HCT116 (cell line): ENCODE data around the gene TMEM128. TPM values are rescaled to one million over a fixed set of nuclear protein-coding genes. Genes with fewer than 3 reads are reported as not detected.
A peak's percentile ranks its signal among the peaks of the same experiment; 100 is the strongest.

Experiments
- ATAC-seq: fragments of 200-7000 bp; cut with Tn5 transposase; 2 replicates; pipeline ENCODE4 v1.9.1; 2020; ENCODE audit warnings: mild to moderate bottlenecking, moderate library complexity
- BruUV-seq: library from RNA; stranded (reverse); fragments of 400-500 nt; replicated peaks from 2 replicates; lab custom pipeline; 2021; lab: Mats Ljungman, UMichigan
- CTCF ChIA-PET: fragments of 300-600 bp; sonication (Branson Sonifier 250); formaldehyde crosslinking; loops from one replicate; lab custom pipeline; 2021; ENCODE audit warnings: antibody characterized with exemption; lab: Charles Lee
- POLR2A ChIA-PET: fragments of 300-600, 350-600 bp; sonication (Branson Sonifier 250); formaldehyde crosslinking; loops from one replicate; lab custom pipeline; 2021; ENCODE audit warnings: antibody characterized with exemption; lab: Charles Lee
- RAD21 ChIA-PET, 2 experiments: fragments of 300-600 bp; sonication (Branson Sonifier 250); formaldehyde crosslinking; loops; one replicate each; lab custom pipeline; 2023; ENCODE audit warnings: low total read pairs in 2 of 2; ENCODE audit not compliant: uncharacterized antibody in 2 of 2, unreplicated experiment in 2 of 2, low non-redundant PET in 1 of 2; lab: Charles Lee
- DNase-seq: peaks from one replicate; pipeline ENCODE4 v3.0.0-alpha.2; 2010; ENCODE audit warnings: low read depth, low spot score
- H2AFZ ChIP-seq: fragments of 200-600 bp; shearing (Covaris generic), sonication (generic); 2 replicates; pipeline ENCODE4 v1.6.1; 2017; ENCODE audit warnings: low read depth, mixed run types, mixed read lengths, antibody characterized with exemption, low read length; ENCODE audit not compliant: poor library complexity, severe bottlenecking
- H3K27ac ChIP-seq: 2 replicates; pipeline ENCODE4 v1.5.1; 2012; ENCODE audit warnings: low read depth, low read length
- H3K27me3 ChIP-seq: fragments of 200-600 bp; sonication (generic); 2 replicates; pipeline ENCODE4 v1.6.1; 2016; ENCODE audit warnings: mixed run types, low read length, mixed read lengths; ENCODE audit not compliant: insufficient read depth
- H3K36me3 ChIP-seq, 2 experiments: fragments of 200-500 bp in 1 of 2; fragments of 200-600 bp in 1 of 2; sonication (Bioruptor generic) in 1 of 2; sonication (generic) in 1 of 2; 2 replicates each; pipeline versions ENCODE4 v1.5.1 to v1.6.1; 2014 to 2016; ENCODE audit warnings: low read length in 2 of 2, inconsistent platforms in 1 of 2, mixed read lengths in 1 of 2, mixed run types in 1 of 2; ENCODE audit not compliant: insufficient read depth in 2 of 2, control insufficient read depth in 1 of 2
- H3K4me1 ChIP-seq, 2 experiments: fragments of 200-600 bp in 1 of 2; sonication (generic) in 1 of 2; 2 replicates each; pipeline versions ENCODE4 v1.5.1 to v1.6.1; 2012 to 2017; ENCODE audit warnings: low read length in 2 of 2, inconsistent platforms in 1 of 2, mild to moderate bottlenecking in 1 of 2, mixed read lengths in 1 of 2, mixed run types in 1 of 2, moderate library complexity in 1 of 2; ENCODE audit not compliant: insufficient read depth in 2 of 2, control insufficient read depth in 1 of 2
- H3K4me2 ChIP-seq: fragments of 200-600 bp; sonication (generic); 2 replicates; pipeline ENCODE4 v1.6.1; 2017; ENCODE audit warnings: mixed run types, low read length, mixed read lengths
- H3K4me3 ChIP-seq, 2 experiments: fragments of 200-600 bp in 1 of 2; sonication (generic) in 1 of 2; replicated peaks in 1 of 2; 2 replicates each; pipeline ENCODE4 v1.5.1; 2011 to 2016; ENCODE audit warnings: low read length in 2 of 2, control low read depth in 1 of 2, low read depth in 1 of 2, mild to moderate bottlenecking in 1 of 2, mixed read lengths in 1 of 2, mixed run types in 1 of 2
- H3K79me2 ChIP-seq: fragments of 200-600 bp; sonication (generic); 2 replicates; pipeline ENCODE4 v1.6.1; 2017; ENCODE audit warnings: mild to moderate bottlenecking, mixed run types, low read length, moderate library complexity, mixed read lengths; ENCODE audit not compliant: insufficient read depth
- H3K9ac ChIP-seq: fragments of 200-600 bp; sonication (generic); 2 replicates; pipeline ENCODE4 v1.6.1; 2016; ENCODE audit warnings: low read length, mixed read lengths
- H3K9me2 ChIP-seq: fragments of 200-600 bp; sonication (generic), shearing (Covaris generic); 2 replicates; pipeline ENCODE4 v1.6.1; 2017; ENCODE audit warnings: mixed run types, mild to moderate bottlenecking, moderate library complexity; ENCODE audit not compliant: insufficient read depth
- H3K9me3 ChIP-seq, 2 experiments: fragments of 200-500 bp in 1 of 2; fragments of 200-600 bp in 1 of 2; sonication (Bioruptor generic) in 1 of 2; sonication (generic) in 1 of 2; 2 replicates each; pipeline ENCODE4 v1.6.1; 2014 to 2017; ENCODE audit warnings: low read length in 2 of 2, mixed read lengths in 2 of 2, inconsistent platforms in 1 of 2, low read depth in 1 of 2, mild to moderate bottlenecking in 1 of 2, mixed run types in 1 of 2, moderate library complexity in 1 of 2; ENCODE audit not compliant: control insufficient read depth in 1 of 2, insufficient read depth in 1 of 2
- H4K20me1 ChIP-seq: fragments of 200-600 bp; sonication (generic), shearing (Covaris generic); 2 replicates; pipeline ENCODE4 v1.6.1; 2017; ENCODE audit warnings: mixed run types, mild to moderate bottlenecking, moderate library complexity; ENCODE audit not compliant: insufficient read depth
- CBX3 ChIP-seq: IDR thresholded peaks from 2 replicates; pipeline ENCODE4 v1.6.1; 2012; ENCODE audit warnings: low read depth
- CEBPB ChIP-seq: IDR thresholded peaks from 2 replicates; pipeline ENCODE4 v1.6.1; 2012; ENCODE audit warnings: low read depth
- ELF1 ChIP-seq: IDR thresholded peaks from 2 replicates; pipeline ENCODE4 v1.6.1; 2012; ENCODE audit warnings: low read depth, borderline replicate concordance
- EZH2phosphoT487 ChIP-seq: fragments of 200-600 bp; IDR thresholded peaks from 2 replicates; pipeline ENCODE4 v1.6.1; 2018; ENCODE audit warnings: antibody characterized with exemption, borderline replicate concordance
- FOSL1 ChIP-seq: IDR thresholded peaks from 2 replicates; pipeline ENCODE4 v1.6.1; 2012; ENCODE audit warnings: low read depth
- JUND ChIP-seq: IDR thresholded peaks from 2 replicates; pipeline ENCODE4 v1.6.1; 2012
- POLR2A ChIP-seq: IDR thresholded peaks from 2 replicates; pipeline ENCODE4 v1.7.0; 2011; ENCODE audit warnings: borderline replicate concordance; ENCODE audit not compliant: insufficient read depth, insufficient read length; ENCODE audit errors: extremely low read depth
- POLR2AphosphoS5 ChIP-seq: IDR thresholded peaks from 2 replicates; pipeline ENCODE4 v1.6.1; 2011; ENCODE audit warnings: mild to moderate bottlenecking, low read depth, low read length, moderate library complexity
- RAD21 ChIP-seq: IDR thresholded peaks from 2 replicates; pipeline ENCODE4 v1.6.1; 2012; ENCODE audit warnings: low read depth, mild to moderate bottlenecking
- SIN3A ChIP-seq: IDR thresholded peaks from 2 replicates; pipeline ENCODE4 v1.6.1; 2012; ENCODE audit warnings: low read depth
- SP1 ChIP-seq: IDR thresholded peaks from 2 replicates; pipeline ENCODE4 v1.6.1; 2012; ENCODE audit warnings: low read depth
- SRF ChIP-seq: IDR thresholded peaks from 2 replicates; pipeline ENCODE4 v1.6.1; 2012; ENCODE audit warnings: low read depth
- ZFX ChIP-seq: fragments of 450-650 bp; IDR thresholded peaks from 2 replicates; pipeline ENCODE4 v1.6.1; 2017
- intact Hi-C: fragments of 100-400 bp; cut with micrococcal nuclease; formaldehyde crosslinking; loops from 2 replicates; pipeline ENCODE4 v1.10.0; 2022
- total RNA-seq: library from RNA; stranded (reverse); gene quantifications from one replicate; pipeline ENCODE4 v1.2.1, GENCODE V29; 2021; ENCODE audit not compliant: unreplicated experiment
- TF ChIP-seq, protein P1 (sequence below): IDR thresholded peaks from 2 replicates; pipeline ENCODE4 v1.6.1; 2012
- TF ChIP-seq, protein P2 (sequence below), 3 experiments: fragments of 200-600 bp in 1 of 3; sonication (generic) in 1 of 3; IDR thresholded peaks in 2 of 3; conservative IDR thresholded peaks in 1 of 3; 2 replicates each; pipeline ENCODE4 v1.5.1; 2012 to 2017; ENCODE audit warnings: low read depth in 2 of 3, low read length in 2 of 3, antibody characterized with exemption in 1 of 3, borderline replicate concordance in 1 of 3, control low read depth in 1 of 3, mild to moderate bottlenecking in 1 of 3, mixed read lengths in 1 of 3, mixed run types in 1 of 3, moderate library complexity in 1 of 3; ENCODE audit not compliant: insufficient read depth in 1 of 3
- TF ChIP-seq, protein P3 (sequence below): IDR thresholded peaks from 2 replicates; pipeline ENCODE4 v1.6.1; 2012; ENCODE audit warnings: low read depth
- TF ChIP-seq, protein P4 (sequence below): IDR thresholded peaks from 2 replicates; pipeline ENCODE4 v1.6.1; 2011; ENCODE audit warnings: mild to moderate bottlenecking, low read length, moderate library complexity; ENCODE audit not compliant: insufficient replicate concordance; ENCODE audit errors: extremely low read depth

Gene TMEM128
- total RNA-seq, 1 experiment from 2014 or later: 19.5 TPM

DNA sequence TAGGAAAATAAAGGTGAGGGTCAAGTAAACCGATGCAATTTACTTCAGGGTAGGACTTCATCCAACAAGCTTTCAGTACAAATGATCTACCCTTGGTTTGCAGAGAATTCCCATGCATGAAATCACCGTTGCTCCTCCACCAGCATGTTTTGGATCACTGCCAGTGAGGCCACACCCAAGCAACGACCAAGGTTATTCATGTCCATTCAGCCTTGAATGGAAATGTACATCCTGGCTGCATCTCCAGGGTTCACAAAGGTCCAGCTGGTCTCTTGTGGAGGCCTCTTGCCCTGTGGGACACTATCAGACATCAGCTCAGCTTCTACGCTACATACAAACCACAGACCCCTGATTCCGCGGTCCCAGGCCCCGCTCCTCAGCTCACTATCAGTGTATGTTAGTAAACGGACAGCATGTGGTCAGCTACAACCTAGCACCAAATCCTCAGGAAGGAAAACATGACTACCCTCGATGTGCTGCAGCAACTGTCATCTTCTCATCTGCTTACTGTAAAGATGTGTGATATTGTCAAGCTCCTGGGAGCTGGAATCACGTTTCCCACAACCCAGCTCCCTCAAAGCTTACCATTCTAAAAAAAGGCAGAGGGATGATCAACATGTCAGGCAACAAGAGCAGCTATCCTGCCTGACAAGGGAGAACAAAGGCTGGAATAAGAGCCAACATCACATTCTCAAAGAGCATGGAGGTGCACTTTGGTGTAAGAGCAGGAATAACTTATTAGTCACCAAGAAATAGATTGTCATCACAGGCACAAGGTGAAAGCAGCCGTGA lies 37.0 kb upstream of the TMEM128 start:
- intact Hi-C loops: no loop called here
- H3K27me3 ChIP-seq: no peaks in the 10 kb centered on the region
- H3K4me2 ChIP-seq: 0 out of 2 replicates have a peak overlapping the region, but pooled peaks have one; percentile 4
- no peaks in the 10 kb centered on the region for H3K9me2 ChIP-seq
- no peaks in the 10 kb centered on the region for H4K20me1 ChIP-seq
- POLR2A ChIA-PET: no interaction called here
- H3K9me3 ChIP-seq: no peaks in the 10 kb centered on the region
- peaks cover 0 to 13% of the 10 kb centered on the region in 2 experiments; a peak in 2 of 4 replicates for H3K4me1 ChIP-seq
- BruUV-seq: no TSS peak
- H3K79me2 ChIP-seq: peaks cover 84% of the 10 kb centered on the region
- H3K36me3 ChIP-seq: peaks cover 41 to 60% of the 10 kb centered on the region in 2 experiments
- DNase-seq: no peak
- TF ChIP-seq, protein P1, sequence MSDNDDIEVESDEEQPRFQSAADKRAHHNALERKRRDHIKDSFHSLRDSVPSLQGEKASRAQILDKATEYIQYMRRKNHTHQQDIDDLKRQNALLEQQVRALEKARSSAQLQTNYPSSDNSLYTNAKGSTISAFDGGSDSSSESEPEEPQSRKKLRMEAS: no peak
- TF ChIP-seq ELF1: no peak
- TF ChIP-seq, protein P2, sequence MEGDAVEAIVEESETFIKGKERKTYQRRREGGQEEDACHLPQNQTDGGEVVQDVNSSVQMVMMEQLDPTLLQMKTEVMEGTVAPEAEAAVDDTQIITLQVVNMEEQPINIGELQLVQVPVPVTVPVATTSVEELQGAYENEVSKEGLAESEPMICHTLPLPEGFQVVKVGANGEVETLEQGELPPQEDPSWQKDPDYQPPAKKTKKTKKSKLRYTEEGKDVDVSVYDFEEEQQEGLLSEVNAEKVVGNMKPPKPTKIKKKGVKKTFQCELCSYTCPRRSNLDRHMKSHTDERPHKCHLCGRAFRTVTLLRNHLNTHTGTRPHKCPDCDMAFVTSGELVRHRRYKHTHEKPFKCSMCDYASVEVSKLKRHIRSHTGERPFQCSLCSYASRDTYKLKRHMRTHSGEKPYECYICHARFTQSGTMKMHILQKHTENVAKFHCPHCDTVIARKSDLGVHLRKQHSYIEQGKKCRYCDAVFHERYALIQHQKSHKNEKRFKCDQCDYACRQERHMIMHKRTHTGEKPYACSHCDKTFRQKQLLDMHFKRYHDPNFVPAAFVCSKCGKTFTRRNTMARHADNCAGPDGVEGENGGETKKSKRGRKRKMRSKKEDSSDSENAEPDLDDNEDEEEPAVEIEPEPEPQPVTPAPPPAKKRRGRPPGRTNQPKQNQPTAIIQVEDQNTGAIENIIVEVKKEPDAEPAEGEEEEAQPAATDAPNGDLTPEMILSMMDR (IDR thresholded peaks at IDR 0.05 in 2 of 3, conservative IDR thresholded peaks at IDR 0.05 in 1 of 3; ENCODE audit: borderline replicate concordance in 1 of 3, insufficient read depth in 1 of 3, low read depth in 2 of 3, low read length in 2 of 3): no peak
- TF ChIP-seq CEBPB: no peak
- no peak for TF ChIP-seq SIN3A
- no peak for TF ChIP-seq POLR2A
- TF ChIP-seq, protein P3, sequence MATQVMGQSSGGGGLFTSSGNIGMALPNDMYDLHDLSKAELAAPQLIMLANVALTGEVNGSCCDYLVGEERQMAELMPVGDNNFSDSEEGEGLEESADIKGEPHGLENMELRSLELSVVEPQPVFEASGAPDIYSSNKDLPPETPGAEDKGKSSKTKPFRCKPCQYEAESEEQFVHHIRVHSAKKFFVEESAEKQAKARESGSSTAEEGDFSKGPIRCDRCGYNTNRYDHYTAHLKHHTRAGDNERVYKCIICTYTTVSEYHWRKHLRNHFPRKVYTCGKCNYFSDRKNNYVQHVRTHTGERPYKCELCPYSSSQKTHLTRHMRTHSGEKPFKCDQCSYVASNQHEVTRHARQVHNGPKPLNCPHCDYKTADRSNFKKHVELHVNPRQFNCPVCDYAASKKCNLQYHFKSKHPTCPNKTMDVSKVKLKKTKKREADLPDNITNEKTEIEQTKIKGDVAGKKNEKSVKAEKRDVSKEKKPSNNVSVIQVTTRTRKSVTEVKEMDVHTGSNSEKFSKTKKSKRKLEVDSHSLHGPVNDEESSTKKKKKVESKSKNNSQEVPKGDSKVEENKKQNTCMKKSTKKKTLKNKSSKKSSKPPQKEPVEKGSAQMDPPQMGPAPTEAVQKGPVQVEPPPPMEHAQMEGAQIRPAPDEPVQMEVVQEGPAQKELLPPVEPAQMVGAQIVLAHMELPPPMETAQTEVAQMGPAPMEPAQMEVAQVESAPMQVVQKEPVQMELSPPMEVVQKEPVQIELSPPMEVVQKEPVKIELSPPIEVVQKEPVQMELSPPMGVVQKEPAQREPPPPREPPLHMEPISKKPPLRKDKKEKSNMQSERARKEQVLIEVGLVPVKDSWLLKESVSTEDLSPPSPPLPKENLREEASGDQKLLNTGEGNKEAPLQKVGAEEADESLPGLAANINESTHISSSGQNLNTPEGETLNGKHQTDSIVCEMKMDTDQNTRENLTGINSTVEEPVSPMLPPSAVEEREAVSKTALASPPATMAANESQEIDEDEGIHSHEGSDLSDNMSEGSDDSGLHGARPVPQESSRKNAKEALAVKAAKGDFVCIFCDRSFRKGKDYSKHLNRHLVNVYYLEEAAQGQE: no peak
- TF ChIP-seq POLR2AphosphoS5: no peak
- TF ChIP-seq RAD21: no peak
- TF ChIP-seq, protein P4, sequence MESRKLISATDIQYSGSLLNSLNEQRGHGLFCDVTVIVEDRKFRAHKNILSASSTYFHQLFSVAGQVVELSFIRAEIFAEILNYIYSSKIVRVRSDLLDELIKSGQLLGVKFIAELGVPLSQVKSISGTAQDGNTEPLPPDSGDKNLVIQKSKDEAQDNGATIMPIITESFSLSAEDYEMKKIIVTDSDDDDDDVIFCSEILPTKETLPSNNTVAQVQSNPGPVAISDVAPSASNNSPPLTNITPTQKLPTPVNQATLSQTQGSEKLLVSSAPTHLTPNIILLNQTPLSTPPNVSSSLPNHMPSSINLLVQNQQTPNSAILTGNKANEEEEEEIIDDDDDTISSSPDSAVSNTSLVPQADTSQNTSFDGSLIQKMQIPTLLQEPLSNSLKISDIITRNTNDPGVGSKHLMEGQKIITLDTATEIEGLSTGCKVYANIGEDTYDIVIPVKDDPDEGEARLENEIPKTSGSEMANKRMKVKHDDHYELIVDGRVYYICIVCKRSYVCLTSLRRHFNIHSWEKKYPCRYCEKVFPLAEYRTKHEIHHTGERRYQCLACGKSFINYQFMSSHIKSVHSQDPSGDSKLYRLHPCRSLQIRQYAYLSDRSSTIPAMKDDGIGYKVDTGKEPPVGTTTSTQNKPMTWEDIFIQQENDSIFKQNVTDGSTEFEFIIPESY: no peak
- no peak for TF ChIP-seq FOSL1
- TF ChIP-seq JUND: no peak
- TF ChIP-seq ZFX: no peak
- TF ChIP-seq CBX3: no peak
- no peak for TF ChIP-seq SP1
- TF ChIP-seq SRF: no peak
- no peak for TF ChIP-seq EZH2phosphoT487
- TF ChIP-seq, all 23 proteins: peak for 0
- Histone ChIP-seq H3K4me3 (no peak overlapping the region), H3K27ac (no peak overlapping the region), H3K9ac (no peak overlapping the region), H2AFZ (no peak overlapping the region)
- CTCF ChIA-PET: interaction anchor here (1.2 kb wide), 1 partner anchor 25 kb away, joined by 3 read pairs; no protein-coding TSS in a partner anchor
- no peak for ATAC-seq
- RAD21 ChIA-PET: no interaction called here
